HL-60/S4 (cell line): ENCODE results near the gene ZBTB7C.

Source experiments
- in situ Hi-C: fragments of 300-500 bp; cut with MboI; formaldehyde crosslinking; loops from 2 replicates; pipeline ENCODE4 v1.14.3; 2022; ENCODE audit warnings: low sequenced_read_pairs

Gene ZBTB7C

GRCh38 chr18:48419277-48420022 is 10.3 kb upstream of the ZBTB7C start:
- in situ Hi-C loops = no loop called here

GRCh38 chr18:48418539-48419276 is 9.5 kb upstream of the ZBTB7C start:
- in situ Hi-C loops = no loop called here

GRCh38 chr18:48417985-48418384 is 8.8 kb upstream of the ZBTB7C start:
- in situ Hi-C loops = no loop called here

- in situ Hi-C loops = no loop called here
These were observed 4.2 kb upstream of the ZBTB7C start for GRCh38 chr18:48413342-48413741.

DNA sequence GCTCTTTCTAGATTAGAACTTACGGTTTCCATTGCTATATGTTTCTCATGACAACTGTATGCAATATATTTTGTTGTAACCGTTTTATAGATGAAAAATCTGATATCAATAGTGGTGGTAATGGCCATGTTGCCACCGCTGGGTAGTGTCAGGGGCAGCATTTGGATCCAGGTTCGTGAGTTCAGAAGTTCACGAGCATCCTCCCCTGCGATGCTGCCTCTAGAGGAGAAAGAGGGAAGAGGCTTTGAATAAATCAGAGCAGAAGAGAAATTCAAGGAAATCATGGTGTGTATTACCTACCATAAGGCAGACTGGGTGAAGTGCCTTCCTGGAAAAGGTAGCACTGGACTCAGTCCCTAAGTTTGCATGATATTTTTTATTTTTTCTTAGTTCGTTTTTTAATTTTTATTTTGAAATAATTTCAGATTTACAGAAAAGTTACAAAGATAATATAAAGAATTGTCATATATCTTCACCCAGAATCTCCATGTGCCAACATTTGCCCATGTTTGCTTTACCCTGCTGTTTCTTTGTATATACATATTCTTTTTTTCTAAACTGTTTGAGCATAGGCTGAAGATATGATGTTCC is 3.3 kb upstream of the ZBTB7C start:
- in situ Hi-C loops = no loop called here

DNA sequence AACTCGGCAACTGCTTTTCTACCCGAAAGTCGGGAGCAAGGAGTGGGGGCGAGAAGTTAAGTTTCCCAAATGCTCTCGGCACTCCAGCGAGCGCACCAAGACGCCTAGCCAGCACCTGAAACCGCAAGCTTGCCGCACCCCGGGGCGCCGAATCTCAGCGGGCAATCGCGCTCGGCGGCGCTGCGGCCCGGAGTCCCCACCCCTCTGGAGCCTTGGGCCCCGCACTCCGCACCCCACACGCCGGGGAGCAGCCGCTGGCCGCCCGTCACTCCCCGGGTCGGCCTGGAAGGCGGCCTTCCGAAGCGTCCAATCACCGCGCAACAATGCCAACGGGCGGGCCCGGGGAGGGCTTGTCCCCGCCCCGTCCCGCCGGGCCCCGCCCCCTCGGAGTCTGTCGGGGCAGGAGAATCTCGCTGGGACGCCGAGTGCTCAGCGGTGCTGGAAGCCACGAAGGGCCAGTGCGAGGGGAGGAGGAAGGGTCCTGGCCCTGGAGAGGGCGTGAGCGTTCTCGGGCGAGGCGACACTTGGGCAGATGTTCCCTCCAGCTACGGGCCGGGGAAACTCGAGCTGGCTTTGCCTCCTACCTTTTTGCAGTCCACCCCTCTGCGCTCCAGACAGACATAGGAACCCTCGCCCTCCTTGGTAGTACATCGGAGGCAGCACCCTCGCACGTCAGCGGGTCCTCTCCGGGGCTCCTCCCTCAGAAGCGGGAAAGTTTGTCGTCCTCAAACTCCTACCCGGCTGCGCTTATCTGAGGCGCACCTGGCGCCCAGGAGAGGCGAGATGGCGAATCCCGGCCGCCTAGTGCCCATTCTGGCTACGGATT is 1.1 kb upstream of the ZBTB7C start:
- in situ Hi-C loops = no loop called here

GRCh38 chr18:48409591-48410094 is 460 bp upstream of the ZBTB7C start:
- in situ Hi-C loops = no loop called here

GRCh38 chr18:48408111-48408726 is 964 bp downstream of the ZBTB7C start:
- in situ Hi-C loops = no loop called here

- in situ Hi-C loops = no loop called here
These were observed 1.8 kb downstream of the ZBTB7C start for GRCh38 chr18:48407358-48407757.

DNA sequence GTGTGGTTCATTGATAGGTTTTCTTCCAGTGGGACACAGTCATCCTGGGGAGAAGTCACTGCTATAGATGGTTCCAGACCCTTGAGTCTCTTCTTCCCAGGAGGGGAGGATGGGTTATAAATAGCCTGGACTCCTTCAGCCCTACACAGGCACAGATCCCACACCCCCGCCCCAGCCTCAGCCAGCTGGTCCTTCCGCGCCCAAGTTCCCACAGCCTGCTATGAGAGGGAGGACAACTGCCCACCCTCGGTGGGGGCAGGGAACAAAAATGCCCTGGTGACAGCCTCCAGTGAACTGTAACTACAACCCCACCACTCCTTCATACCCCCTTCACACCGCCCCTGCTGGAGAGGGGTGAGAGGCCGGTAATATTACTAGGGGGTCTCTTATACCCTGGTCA is 3.2 kb downstream of the ZBTB7C start:
- in situ Hi-C loops = no loop called here

GRCh38 chr18:48404716-48405507 is 4.3 kb downstream of the ZBTB7C start:
- in situ Hi-C loops = no loop called here

DNA sequence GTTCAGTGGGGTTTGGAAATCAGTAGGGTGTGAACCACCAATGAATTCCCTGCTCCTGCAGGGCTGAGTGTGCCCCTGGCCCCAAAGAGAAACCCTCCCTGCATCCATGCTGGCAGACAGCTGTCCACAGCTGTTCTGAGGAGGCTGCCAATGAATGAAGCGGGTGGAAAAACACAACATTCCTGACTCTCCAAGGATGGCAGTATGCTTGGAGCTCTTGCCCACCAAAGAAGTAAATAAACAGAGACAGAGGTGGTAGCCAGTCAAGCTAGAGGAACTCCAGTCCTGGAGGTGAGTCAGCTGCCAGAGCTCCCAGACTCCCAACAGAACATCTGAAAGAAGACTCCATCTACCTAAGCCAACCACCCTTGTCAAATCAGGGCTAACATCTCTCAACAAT is 6.2 kb downstream of the ZBTB7C start:
- in situ Hi-C loops = no loop called here

GRCh38 chr18:48399303-48400075 is 9.7 kb downstream of the ZBTB7C start:
- in situ Hi-C loops = no loop called here

DNA sequence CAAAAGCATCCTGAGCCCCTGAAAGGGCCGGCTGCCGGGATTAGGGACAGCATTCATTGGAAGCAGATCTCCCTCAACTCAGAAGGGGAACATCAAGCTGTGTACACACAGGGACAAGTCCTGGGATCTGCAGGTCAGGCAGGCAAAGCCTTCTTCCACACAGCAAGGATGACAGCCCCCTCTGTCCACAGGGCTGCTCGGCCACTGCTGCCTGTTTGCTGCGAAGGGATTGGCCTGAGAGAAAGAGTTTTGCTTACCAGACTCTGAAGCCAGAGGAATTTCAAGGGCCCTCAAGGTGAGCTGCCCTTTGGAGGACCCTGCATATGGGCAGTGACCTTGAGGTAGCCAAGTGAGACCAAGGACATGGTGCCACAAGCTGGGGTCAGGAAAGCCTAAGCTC is 11.1 kb downstream of the ZBTB7C start:
- in situ Hi-C loops = no loop called here

- in situ Hi-C loops = no loop called here
These were observed 12.2 kb downstream of the ZBTB7C start for GRCh38 chr18:48397021-48397420.

- in situ Hi-C loops = no loop called here
These were observed 12.6 kb downstream of the ZBTB7C start for GRCh38 chr18:48396561-48396960.

GRCh38 chr18:48395646-48396045 is 13.5 kb downstream of the ZBTB7C start:
- in situ Hi-C loops = no loop called here

GRCh38 chr18:48394176-48394575 is 15.0 kb downstream of the ZBTB7C start:
- in situ Hi-C loops = no loop called here

- in situ Hi-C loops = no loop called here
These were observed 15.4 kb downstream of the ZBTB7C start for GRCh38 chr18:48393776-48394175.
